Stimulated activated CD4-positive, alpha-beta T cell treated with anti-CD3 and anti-CD28 coated beads, Interleukin-1b, Interleukin-23, amount 100 ng/mL, for 4 hours (primary cell): ENCODE data around the gene COLQ.

ENCODE experiments used
- DNase-seq, 2 donors: peaks; one replicate each; pipeline ENCODE4 v3.0.0-alpha.2; 2020; ENCODE audit warnings: low read depth in 2 of 2

The COLQ gene

GRCh38 chr3:15455756-15456155, 65.8 kb downstream of the COLQ start:
- DNase-seq, result no peak

- DNase-seq, result no peak
Observed at GRCh38 chr3:15454965-15455364, 66.5 kb downstream of the COLQ start.

DNA sequence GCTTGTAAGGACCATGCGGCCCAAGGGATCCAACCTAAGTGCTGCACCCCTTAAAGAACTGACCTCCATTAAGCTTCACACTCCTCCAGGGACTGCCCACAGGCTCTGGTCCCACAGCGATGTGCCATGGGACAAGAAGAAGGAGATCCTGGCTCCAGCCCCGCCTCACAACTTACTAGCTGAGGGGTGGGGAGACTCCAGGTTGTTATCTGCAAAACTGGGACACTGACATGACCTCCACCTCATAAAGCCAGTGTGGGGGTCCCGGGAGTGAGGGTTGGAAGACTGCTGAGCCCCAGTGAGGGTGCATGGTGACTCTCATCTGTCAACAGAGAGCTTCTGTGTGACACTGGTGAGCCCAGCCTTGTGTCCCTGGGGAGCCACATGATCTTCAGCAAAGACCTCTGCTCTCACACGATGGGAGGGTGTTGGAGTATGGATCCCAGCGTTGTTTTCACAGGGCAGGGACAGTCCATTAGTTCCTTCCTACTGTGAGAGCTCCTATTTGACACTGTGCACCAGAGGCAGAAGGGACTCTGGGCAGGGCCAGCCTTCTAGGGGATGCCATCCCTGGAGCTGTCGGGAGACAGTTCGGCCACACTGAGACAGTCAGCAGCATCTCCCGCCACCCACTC, 67.4 kb downstream of the COLQ start:
- DNase-seq, result no peak

DNA sequence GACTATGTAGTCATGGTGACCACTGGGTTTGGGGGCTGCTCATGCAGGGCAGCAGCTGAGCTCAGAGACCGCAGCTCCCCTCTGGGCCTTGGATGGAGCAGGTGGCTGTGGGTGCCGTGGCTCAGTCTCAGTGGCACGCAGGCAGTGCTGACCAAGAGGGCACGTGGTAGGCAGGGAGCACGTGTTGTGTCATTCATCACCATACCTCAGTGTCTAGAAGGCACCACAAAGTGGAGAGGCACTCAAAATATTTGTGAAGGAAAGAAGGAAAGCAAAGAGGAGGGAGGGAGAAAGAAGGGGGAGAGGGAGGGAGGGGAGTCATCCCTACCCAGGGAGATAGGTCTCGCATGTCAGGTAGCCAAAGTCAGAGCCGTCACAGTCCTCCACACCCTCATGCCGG, 68.0 kb downstream of the COLQ start:
- no peak for DNase-seq

DNA sequence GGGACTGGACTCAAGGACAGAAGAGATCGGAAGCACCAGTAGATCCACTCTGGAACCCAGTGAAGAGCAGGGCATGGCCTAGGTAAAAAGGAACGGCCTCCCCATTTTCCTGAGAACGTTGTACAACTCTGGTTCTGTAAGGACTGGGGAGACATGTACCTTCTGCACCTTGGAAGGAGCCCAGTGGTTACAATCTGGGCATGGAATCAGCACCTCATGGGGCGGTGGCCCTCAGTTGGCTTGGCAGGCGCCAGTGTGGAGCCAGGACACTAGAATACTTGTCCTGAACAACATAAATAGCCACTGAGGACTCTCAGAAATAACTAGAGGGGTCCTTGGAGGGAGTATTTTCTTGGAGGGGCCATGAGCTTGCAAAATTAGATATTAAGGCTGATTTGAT, 68.5 kb downstream of the COLQ start:
- no peak for DNase-seq

GRCh38 chr3:15452156-15452555, 69.3 kb downstream of the COLQ start:
- DNase-seq, result no peak

DNA sequence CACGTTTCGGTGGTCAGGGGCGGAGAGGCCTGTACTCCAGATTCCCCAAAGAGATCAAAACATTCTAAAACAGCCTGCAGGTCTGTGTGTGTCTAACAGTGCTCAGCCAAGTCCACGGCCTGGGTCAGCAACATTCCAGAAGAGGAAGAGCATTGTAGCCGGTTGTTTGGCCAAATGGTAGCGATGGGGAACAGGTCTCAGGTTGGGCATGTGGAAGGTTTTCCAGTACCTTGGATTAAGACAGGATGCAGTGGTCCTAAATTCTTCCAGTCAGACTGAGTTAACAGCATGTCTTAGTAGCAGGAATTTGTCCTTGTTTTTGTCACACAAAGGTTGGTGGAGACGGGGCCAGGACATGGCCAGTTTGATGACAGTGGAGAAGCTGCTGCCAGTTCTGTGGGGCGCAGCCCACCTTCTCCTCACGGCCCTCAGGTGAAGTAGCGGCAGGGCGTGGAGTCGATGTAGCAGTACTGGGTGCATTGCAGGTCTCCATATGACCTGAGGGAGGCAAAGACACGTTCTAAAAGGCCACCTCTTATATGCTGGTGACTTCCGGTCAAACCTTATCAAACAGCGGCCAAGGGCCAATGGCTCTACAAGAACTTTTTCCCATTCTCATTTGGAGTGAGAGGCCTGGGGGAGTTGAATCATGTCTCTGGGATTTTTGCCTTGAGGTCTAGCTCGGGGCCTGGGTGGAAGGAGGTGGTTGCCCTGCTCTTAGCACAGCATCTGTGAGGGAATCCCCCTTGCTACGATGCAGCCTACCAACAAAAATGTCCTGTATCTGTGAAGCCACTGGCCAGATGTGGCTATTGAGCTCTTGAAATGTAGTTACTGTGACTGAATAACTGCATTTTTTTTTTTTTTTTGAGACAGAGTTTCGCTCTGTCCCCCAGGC, 70.0 kb downstream of the COLQ start:
- DNase-seq, result no peak

- no peak for DNase-seq
Observed at GRCh38 chr3:15450438-15451215, 70.9 kb downstream of the COLQ start.

DNA sequence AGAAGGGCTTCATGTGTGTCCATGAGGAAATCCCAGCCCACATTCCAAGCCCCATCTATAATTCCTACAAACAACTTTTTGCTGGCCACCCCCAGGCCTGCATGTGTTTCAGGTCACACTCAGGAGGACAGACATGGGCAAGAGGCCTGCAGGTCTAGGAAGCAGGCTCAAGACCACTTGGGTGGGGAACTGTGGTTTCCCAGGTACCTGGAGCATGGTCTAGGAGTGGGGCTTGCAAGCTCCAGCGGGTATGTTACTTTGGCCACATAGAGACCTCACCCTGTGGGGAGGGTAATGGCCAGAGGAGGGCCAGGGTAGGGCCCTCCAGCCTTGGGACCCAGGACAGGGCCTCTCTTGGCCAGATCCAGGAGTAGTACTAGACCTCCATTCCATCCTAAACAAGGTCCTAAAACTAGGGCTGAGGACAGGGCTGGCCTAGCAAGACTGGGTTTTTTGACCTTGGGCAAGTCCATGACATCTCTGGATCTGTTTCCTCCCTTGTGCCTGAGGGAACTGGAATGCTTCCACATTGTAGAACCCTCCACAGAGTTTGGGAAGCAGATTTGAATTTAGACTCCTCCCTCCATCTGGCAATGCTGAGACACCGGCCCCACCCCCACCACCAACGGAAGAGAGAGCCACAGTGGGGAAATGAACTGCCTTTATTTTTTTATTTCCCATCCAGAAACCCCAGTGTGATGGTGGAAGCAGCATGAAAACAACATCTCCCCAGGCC, 71.8 kb downstream of the COLQ start:
- DNase-seq, result no peak

GRCh38 chr3:15443826-15444524, 77.5 kb downstream of the COLQ start:
- DNase-seq, result no peak

GRCh38 chr3:15440891-15441290, 80.6 kb downstream of the COLQ start:
- DNase-seq, result no peak

- DNase-seq, result no peak
Observed at GRCh38 chr3:15439476-15439875, 82.0 kb downstream of the COLQ start.

DNA sequence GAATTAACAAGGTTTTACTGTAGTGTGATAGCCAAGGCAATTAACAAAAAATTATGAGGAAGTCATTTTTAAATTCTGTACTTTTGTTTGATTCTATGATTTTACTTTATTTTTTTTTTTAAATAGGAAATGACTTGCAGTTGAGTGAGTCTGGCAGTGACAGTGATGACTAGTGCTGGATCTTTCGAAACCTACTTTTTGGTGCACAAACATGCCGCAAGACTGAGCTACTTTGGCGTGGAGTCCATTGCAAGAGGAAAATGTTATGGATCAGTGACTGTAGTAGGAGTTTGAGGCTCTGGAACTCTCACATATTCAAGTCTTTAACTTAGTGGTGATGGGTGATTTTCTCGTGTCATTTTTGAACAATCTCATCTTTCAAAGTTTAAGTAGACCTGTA, 82.5 kb downstream of the COLQ start:
- DNase-seq, result no peak

- DNase-seq, result no peak
Observed at GRCh38 chr3:15436246-15436645, 85.3 kb downstream of the COLQ start.

DNA sequence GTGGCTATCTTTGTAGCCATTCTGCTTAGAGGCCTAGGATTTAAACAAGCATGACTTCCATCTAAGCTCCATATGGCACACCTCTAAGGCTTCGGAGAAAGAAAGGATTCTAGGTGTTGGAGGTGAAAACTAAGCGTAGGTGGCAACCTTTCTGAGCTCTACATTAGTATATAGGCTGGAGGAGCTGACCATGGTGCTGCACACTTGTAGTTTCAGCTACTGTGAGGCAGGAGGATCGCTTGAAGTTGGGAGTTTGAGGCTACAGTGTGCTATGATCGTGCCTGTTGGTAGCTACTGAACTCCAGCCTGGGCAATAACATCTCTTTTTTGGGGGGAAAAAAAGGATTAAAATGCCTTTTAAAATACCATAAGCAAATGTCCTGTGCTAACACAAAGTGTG, 86.8 kb downstream of the COLQ start:
- no peak for DNase-seq

GRCh38 chr3:15433531-15433930, 88.0 kb downstream of the COLQ start:
- no peak for DNase-seq

- no peak for DNase-seq
Observed at GRCh38 chr3:15431256-15431837, 90.2 kb downstream of the COLQ start.

GRCh38 chr3:15430624-15431023, 90.9 kb downstream of the COLQ start:
- no peak for DNase-seq

GRCh38 chr3:15429080-15429479, 92.4 kb downstream of the COLQ start:
- DNase-seq, result no peak

DNA sequence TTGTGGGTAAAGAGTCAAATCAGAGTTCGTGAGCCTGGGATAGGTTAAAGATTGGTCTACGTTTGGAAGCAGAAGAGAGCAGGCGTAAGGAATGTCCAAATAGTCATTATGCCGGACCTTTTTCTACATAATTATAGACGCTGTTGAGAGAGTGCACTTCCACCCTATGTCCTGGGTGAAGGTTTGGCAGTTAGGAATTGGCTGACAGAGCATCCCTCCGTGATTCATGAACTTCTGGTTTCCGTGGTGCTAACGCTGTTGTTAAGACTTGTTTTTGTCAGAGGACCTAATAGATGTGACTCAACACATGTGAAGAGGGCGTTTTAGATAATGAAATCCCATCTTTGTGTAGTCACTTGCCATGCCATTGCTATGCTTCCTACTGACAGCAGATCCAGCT, 93.0 kb downstream of the COLQ start:
- DNase-seq, result no peak

GRCh38 chr3:15427981-15428380, 93.5 kb downstream of the COLQ start:
- DNase-seq, result no peak
